ENCODE measurements around the gene CES4A.
A peak's percentile ranks its signal among the peaks of the same experiment; 100 is the strongest.

Gene CES4A

GRCh38 chr16:67017810-67018488 lies 29.6 kb downstream of the CES4A start:
- peak; percentile 85 to 95 (median 85) for DNase-seq (ENCODE audit: low read depth in 2 of 3, low spot score in 1 of 3)

GRCh38 chr16:67019171-67019570 lies 30.8 kb downstream of the CES4A start:
- DNase-seq (ENCODE audit: low read depth in 2 of 3, low spot score in 1 of 3) = no peak

GRCh38 chr16:67021321-67021720 lies 32.9 kb downstream of the CES4A start:
- DNase-seq (ENCODE audit: low read depth in 2 of 3, low spot score in 1 of 3) = no peak

- no peak for DNase-seq (ENCODE audit: low read depth in 2 of 3, low spot score in 1 of 3)
These were observed 34.3 kb downstream of the CES4A start for GRCh38 chr16:67022531-67023214.

GRCh38 chr16:67023689-67024088 lies 35.3 kb downstream of the CES4A start:
- DNase-seq (ENCODE audit: low read depth in 2 of 3, low spot score in 1 of 3) = no peak

- DNase-seq (ENCODE audit: low read depth in 2 of 3, low spot score in 1 of 3) = no peak
These were observed 36.2 kb downstream of the CES4A start for GRCh38 chr16:67024384-67025209.

GRCh38 chr16:67025210-67025550 lies 36.8 kb downstream of the CES4A start:
- no peak for DNase-seq (ENCODE audit: low read depth in 2 of 3, low spot score in 1 of 3)

GRCh38 chr16:67026570-67026969 lies 38.2 kb downstream of the CES4A start:
- DNase-seq (ENCODE audit: low read depth in 2 of 3, low spot score in 1 of 3) = no peak

GRCh38 chr16:67027046-67027445 lies 38.7 kb downstream of the CES4A start:
- DNase-seq (ENCODE audit: low read depth in 2 of 3, low spot score in 1 of 3) = no peak

GRCh38 chr16:67028167-67028695 lies 39.8 kb downstream of the CES4A start:
- DNase-seq (ENCODE audit: low read depth in 2 of 3, low spot score in 1 of 3) = no peak

- peak; percentile 78 to 87 (median 85) for DNase-seq (ENCODE audit: low read depth in 2 of 3, low spot score in 1 of 3)
These were observed 40.4 kb downstream of the CES4A start, which contains the start of gene CBFB for GRCh38 chr16:67028696-67029253. TSS of gene CBFB (plus strand) at chr16:67029149. CDS start at chr16:67029408, 259 bp downstream.

GRCh38 chr16:67029254-67030096 lies 41.1 kb downstream of the CES4A start:
- peak; percentile 35 to 56 (median 38) for DNase-seq (ENCODE audit: low read depth in 2 of 3, low spot score in 1 of 3)

GRCh38 chr16:67030221-67030962 lies 42.0 kb downstream of the CES4A start:
- no peak for DNase-seq (ENCODE audit: low read depth in 2 of 3, low spot score in 1 of 3)

GRCh38 chr16:67034487-67034886 lies 46.1 kb downstream of the CES4A start:
- no peak for DNase-seq (ENCODE audit: low read depth in 2 of 3, low spot score in 1 of 3)

- no peak for DNase-seq (ENCODE audit: low read depth in 2 of 3, low spot score in 1 of 3)
These were observed 47.0 kb downstream of the CES4A start for GRCh38 chr16:67035364-67035763.

GRCh38 chr16:67036323-67036741 lies 47.9 kb downstream of the CES4A start:
- DNase-seq (ENCODE audit: low read depth in 2 of 3, low spot score in 1 of 3) = no peak

GRCh38 chr16:67039260-67040020 lies 51.1 kb downstream of the CES4A start:
- DNase-seq (ENCODE audit: low read depth in 2 of 3, low spot score in 1 of 3) = no peak

GRCh38 chr16:67040166-67040565 lies 51.8 kb downstream of the CES4A start:
- DNase-seq (ENCODE audit: low read depth in 2 of 3, low spot score in 1 of 3) = no peak

- no peak for DNase-seq (ENCODE audit: low read depth in 2 of 3, low spot score in 1 of 3)
These were observed 52.5 kb downstream of the CES4A start for GRCh38 chr16:67040906-67041305.

Data from stimulated activated CD4-positive, alpha-beta T cell treated with anti-CD3 and anti-CD28 coated beads, Interleukin-12 subunit alpha, Interleukin-12 subunit beta, amount 100 ng/mL, for 48 hours (primary cell).